ENCODE results near the gene PTPRT.

DNA sequence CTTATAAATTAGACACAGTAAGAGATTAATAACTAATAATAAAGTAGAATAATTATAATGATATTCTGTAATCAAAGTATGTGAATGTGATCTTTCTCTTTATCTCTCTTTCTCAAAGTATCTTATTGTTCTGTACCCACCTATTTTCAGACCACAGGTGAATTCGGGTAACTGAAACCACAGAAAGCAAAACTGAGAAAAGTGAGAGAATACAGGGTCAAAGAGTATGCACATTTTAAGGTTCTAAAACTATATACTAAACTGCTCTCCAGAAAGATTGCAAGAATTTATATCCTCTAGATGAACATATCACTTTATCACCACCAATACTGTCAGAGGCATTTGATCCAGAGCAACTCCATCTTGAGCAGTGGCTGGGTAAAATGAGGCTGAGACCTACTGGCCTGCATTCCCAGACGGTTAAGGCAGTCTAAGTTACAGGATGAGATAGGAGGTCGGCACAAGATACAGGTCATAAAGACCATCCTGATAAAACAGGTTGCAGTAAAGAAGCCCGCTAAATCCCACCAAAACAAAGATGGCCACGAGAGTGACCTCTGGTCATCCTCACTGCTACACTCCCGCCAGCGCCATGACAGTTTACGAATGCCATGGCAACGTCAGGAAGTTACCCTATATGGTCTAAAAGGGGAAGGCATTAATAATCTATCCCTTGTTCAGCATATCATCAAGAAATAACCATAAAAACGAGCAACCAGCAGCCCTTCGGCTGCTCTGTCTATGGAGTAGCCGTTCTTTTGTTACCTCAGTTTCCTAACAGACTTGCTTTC, 211.3 kb downstream of the PTPRT start:
- TF ChIP-seq CTCF (IDR thresholded peaks at IDR 0.05) (no peak), JUNB (IDR thresholded peaks at IDR 0.05) (no peak), CHD2 (IDR thresholded peaks at IDR 0.05; ENCODE audit: low read length, partially characterized antibody) (no peak), BHLHE40 (IDR thresholded peaks at IDR 0.05; ENCODE audit: low read depth, low read length) (no peak), MAX (IDR thresholded peaks at IDR 0.05) (no peak), MAZ (IDR thresholded peaks at IDR 0.05; ENCODE audit: borderline replicate concordance, low read depth, low read length) (no peak), ATOH8 (CRISPR knock-in tag; IDR thresholded peaks at IDR 0.05; ENCODE audit: low read depth) (no peak), TP53 (CRISPR knock-in tag; IDR thresholded peaks at IDR 0.05) (no peak), FOSL2 (IDR thresholded peaks at IDR 0.05) (no peak), FOSL2 (CRISPR knock-in tag; IDR thresholded peaks at IDR 0.05) (no peak), MYC (IDR thresholded peaks at IDR 0.05; ENCODE audit: borderline replicate concordance, low read length) (no peak), ZSCAN20 (CRISPR knock-in tag; IDR thresholded peaks at IDR 0.05) (no peak), RAD21 (conservative IDR thresholded peaks at IDR 0.05 in 1 of 2, IDR thresholded peaks at IDR 0.05 in 1 of 2) (no peak)

Measured in A549 (cell line).